HFFc6 (cell line): ENCODE measurements around the gene QARS1. TPM values are rescaled to one million over a fixed set of nuclear protein-coding genes. Genes with fewer than 3 reads are reported as not detected.

Experiments
- DNase-seq: peaks from one replicate; pipeline ENCODE4 v3.0.0-alpha.2; 2018
- H3K27ac Mint-ChIP-seq: 2 replicates; pipeline ENCODE4 v1.8.0; 2020; ENCODE audit warnings: mild to moderate bottlenecking, mixed read lengths
- H3K27me3 Mint-ChIP-seq: 2 replicates; pipeline ENCODE4 v1.8.0; 2021; ENCODE audit warnings: mild to moderate bottlenecking, moderate library complexity, mixed read lengths; ENCODE audit not compliant: insufficient read depth
- H3K36me3 Mint-ChIP-seq: 2 replicates; pipeline ENCODE4 v1.8.0; 2021; ENCODE audit warnings: low read depth, mixed read lengths
- H3K4me1 Mint-ChIP-seq: 2 replicates; pipeline ENCODE4 v1.8.0; 2020; ENCODE audit warnings: low read depth, mixed read lengths
- H3K4me3 Mint-ChIP-seq: 2 replicates; pipeline ENCODE4 v1.8.0; 2020; ENCODE audit warnings: mild to moderate bottlenecking, moderate library complexity, mixed read lengths
- H3K9me3 Mint-ChIP-seq: 2 replicates; pipeline ENCODE4 v1.8.0; 2020; ENCODE audit warnings: mild to moderate bottlenecking, mixed read lengths
- CTCF ChIP-seq: fragments of 200-600 bp; sonication (generic); IDR thresholded peaks from 2 replicates; pipeline ENCODE4 v1.5.0; 2021; ENCODE audit warnings: antibody characterized with exemption, mild to moderate bottlenecking
- total RNA-seq, 6 experiments: library from RNA; stranded (reverse); fragmentation: NEBNext Ultra II Directional; extraction: Animal tissue kit (Norgen Biotek cat#: 25700); gene quantifications; 2 replicates in 1 of 6; 3 replicates in 5 of 6; pipeline ENCODE4 v1.2.3, GENCODE V29; 2021

QARS1 gene
- total RNA-seq, 6 experiments from 2014 or later, result 183 to 263 (median 237) TPM

GRCh38 chr3:49093853-49094767 lies 10.4 kb downstream of the QARS1 start, which contains the start of gene QRICH1:
TSS of gene QRICH1 (minus strand) at chr3:49094071. CDS start at chr3:49077017, 17,054 bp downstream.
- Mint-ChIP-seq H3K9me3 (no peaks in the 10 kb centered on the region), H3K27me3 (peaks cover 2% of the 10 kb centered on the region), H3K4me3 (peak within 1 kb of the TSS; percentile 95), H3K27ac (peak within 1 kb of the TSS; percentile 99), H3K4me1 (peaks cover 35% of the 10 kb centered on the region), H3K36me3 (peaks cover 12% of the 10 kb centered on the region)
- DNase-seq, result peak; percentile 99
- TF ChIP-seq CTCF, result peak; percentile 64

GRCh38 chr3:49092938-49093852 lies 11.4 kb downstream of the QARS1 start:
- peak; percentile 79 for DNase-seq
- Mint-ChIP-seq H3K27ac (peak overlapping the region; percentile 99), H3K4me1 (peaks cover 35% of the 10 kb centered on the region), H3K4me3 (peak overlapping the region; percentile 95), H3K36me3 (peaks cover 10% of the 10 kb centered on the region), H3K9me3 (no peaks in the 10 kb centered on the region), H3K27me3 (peaks cover 2% of the 10 kb centered on the region)
- no peak for TF ChIP-seq CTCF

GRCh38 chr3:49081429-49081828 lies 23.1 kb downstream of the QARS1 start:
- Mint-ChIP-seq H3K9me3 (no peaks in the 10 kb centered on the region), H3K36me3 (peaks cover 4% of the 10 kb centered on the region; the same call in 1 of the 2 replicates), H3K27me3 (0 out of 2 replicates have a peak, but pooled peaks cover 1% of the 10 kb centered on the region), H3K4me1 (no peaks in the 10 kb centered on the region), H3K4me3 (no peak overlapping the region), H3K27ac (no peak overlapping the region)
- DNase-seq, result no peak
- no peak for TF ChIP-seq CTCF

GRCh38 chr3:49079270-49079669 lies 25.3 kb downstream of the QARS1 start:
- no peak for TF ChIP-seq CTCF
- H3K9me3 Mint-ChIP-seq, result no peaks in the 10 kb centered on the region
- no peaks in the 10 kb centered on the region for H3K4me1 Mint-ChIP-seq
- H3K27me3 Mint-ChIP-seq, result 0 out of 2 replicates have a peak, but pooled peaks cover 1% of the 10 kb centered on the region
- no peak overlapping the region for H3K27ac Mint-ChIP-seq
- no peak overlapping the region for H3K4me3 Mint-ChIP-seq
- peaks cover 8% of the 10 kb centered on the region; the same call in 1 of the 2 replicates for H3K36me3 Mint-ChIP-seq
- DNase-seq, result no peak

GRCh38 chr3:49076646-49077045 lies 27.9 kb downstream of the QARS1 start:
- Mint-ChIP-seq H3K9me3 (no peaks in the 10 kb centered on the region), H3K4me1 (no peaks in the 10 kb centered on the region), H3K27me3 (no peaks in the 10 kb centered on the region), H3K4me3 (no peak overlapping the region), H3K27ac (no peak overlapping the region), H3K36me3 (peaks cover 8% of the 10 kb centered on the region; the same call in 1 of the 2 replicates)
- TF ChIP-seq CTCF, result no peak
- no peak for DNase-seq
